CD4-positive, alpha-beta T cell (primary cell): ENCODE data around the gene TEX51. TPM values are rescaled to one million over a fixed set of nuclear protein-coding genes. Genes with fewer than 3 reads are reported as not detected.

Experiments
- ATAC-seq: fragments of 200-7000 bp; cut with Tn5 transposase; one replicate; pipeline ENCODE4 v1.10.0; 2022; ENCODE audit warnings: mild to moderate bottlenecking; ENCODE audit not compliant: poor library complexity
- CTCF ChIA-PET: fragments of 350-600 bp; sonication (Branson Sonifier 250); formaldehyde crosslinking; loops from one replicate; lab custom pipeline; 2021; ENCODE audit warnings: antibody characterized with exemption, inconsistent platforms; lab: Charles Lee
- POLR2A ChIA-PET: fragments of 350-600 bp; sonication (Branson Sonifier 250); formaldehyde crosslinking; loops from one replicate; lab custom pipeline; 2021; ENCODE audit warnings: antibody characterized with exemption, inconsistent platforms; lab: Charles Lee
- DNase-seq, 14 experiments: peaks; one replicate each; pipeline ENCODE4 v3.0.0-alpha.2; 2013 to 2020; ENCODE audit warnings: mixed read lengths in 2 of 14
- H3K27ac ChIP-seq, 2 donors: one replicate each; pipeline versions ENCODE4 v1.5.1 to v1.7.0; 2013; ENCODE audit warnings: low read length in 2 of 2, low read depth in 1 of 2, mild to moderate bottlenecking in 1 of 2
- H3K27me3 ChIP-seq, 2 experiments: 1 replicate in 1 of 2; 2 replicates in 1 of 2; pipeline versions ENCODE4 v1.6.1 to v1.7.0; 2013; ENCODE audit warnings: low read length in 2 of 2, control low read depth in 1 of 2, mild to moderate bottlenecking in 1 of 2, moderate library complexity in 1 of 2; ENCODE audit not compliant: insufficient read depth in 2 of 2, control insufficient read depth in 1 of 2
- H3K36me3 ChIP-seq: one replicate; pipeline ENCODE4 v1.6.1; 2013; ENCODE audit warnings: low read length, control low read depth; ENCODE audit not compliant: insufficient read depth
- H3K4me1 ChIP-seq: one replicate; pipeline ENCODE4 v1.6.1; 2013; ENCODE audit warnings: low read length, control low read depth; ENCODE audit not compliant: insufficient read depth
- H3K4me3 ChIP-seq: one replicate; pipeline ENCODE4 v1.5.1; 2013; ENCODE audit warnings: mild to moderate bottlenecking, low read length, moderate library complexity
- H3K9me3 ChIP-seq, 2 experiments: 1 replicate in 1 of 2; 2 replicates in 1 of 2; pipeline versions ENCODE4 v1.6.1 to v1.7.0; 2013; ENCODE audit warnings: low read length in 2 of 2, mild to moderate bottlenecking in 2 of 2, control low read depth in 1 of 2, moderate library complexity in 1 of 2; ENCODE audit not compliant: control insufficient read depth in 1 of 2, insufficient read depth in 1 of 2
- H3K27ac Mint-ChIP-seq: one replicate; pipeline ENCODE4 v1.8.0; 2020; ENCODE audit warnings: mixed read lengths
- H3K27me3 Mint-ChIP-seq: one replicate; pipeline ENCODE4 v1.8.0; 2021; ENCODE audit warnings: mixed read lengths
- H3K36me3 Mint-ChIP-seq: one replicate; pipeline ENCODE4 v1.8.0; 2021; ENCODE audit warnings: low read depth, mixed read lengths
- H3K4me1 Mint-ChIP-seq: one replicate; pipeline ENCODE4 v1.8.0; 2021; ENCODE audit warnings: low read depth, mixed read lengths
- H3K4me3 Mint-ChIP-seq: one replicate; pipeline ENCODE4 v1.8.0; 2020; ENCODE audit warnings: mild to moderate bottlenecking, mixed read lengths
- H3K9me3 Mint-ChIP-seq: one replicate; pipeline ENCODE4 v1.8.0; 2020; ENCODE audit warnings: mixed read lengths
- intact Hi-C, 2 experiments: fragments of 100-400 bp; cut with DNase I in 1 of 2; cut with micrococcal nuclease in 1 of 2; formaldehyde crosslinking; loops; one replicate each; pipeline versions ENCODE4 v1.15.1 to v1.9.0; 2023 to 2025; cut with DNase I, micrococcal nuclease
- total RNA-seq, 174 experiments: library from RNA in 2 of 174; stranded (reverse) in 2 of 174; gene quantifications; one replicate each; pipeline ENCODE4 v1.2.3 and lab custom pipeline; 2021 to 2026
- TF ChIP-seq, protein P1 (sequence below): fragments of 200-600 bp; IDR thresholded peaks from one replicate; pipeline ENCODE4 v1.8.0; 2022; ENCODE audit warnings: antibody characterized with exemption, mild to moderate bottlenecking

The TEX51 gene
- total RNA-seq, 2 experiments from 2014 or later = not detected

DNA sequence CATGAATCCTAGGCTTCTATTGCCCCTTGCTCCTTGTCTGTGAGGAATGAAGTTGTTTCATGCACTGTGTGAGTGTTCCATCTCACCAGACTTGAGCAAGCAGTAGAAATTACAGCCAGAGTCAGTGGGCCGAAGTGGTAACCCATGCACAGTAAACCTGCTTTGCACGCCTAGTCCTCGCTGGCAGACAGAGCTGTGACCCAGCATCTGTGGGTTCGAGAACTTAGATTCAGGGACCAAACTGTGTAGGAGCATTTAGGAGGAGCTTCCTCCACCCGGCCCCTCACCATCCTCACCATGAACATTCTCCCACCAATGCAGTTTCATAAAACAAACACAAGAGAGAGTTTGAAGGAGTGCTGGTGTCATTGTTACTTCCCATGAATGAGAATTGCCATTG lies 21.6 kb upstream of the TEX51 start:
- ChIA-PET POLR2A (no interaction called here), CTCF (no interaction called here)
- Mint-ChIP-seq H3K36me3 (no peaks in the 10 kb centered on the region), H3K27ac (no peak overlapping the region), H3K9me3 (peaks cover 17% of the 10 kb centered on the region), H3K4me1 (no peaks in the 10 kb centered on the region), H3K4me3 (no peak overlapping the region), H3K27me3 (no peaks in the 10 kb centered on the region)
- TF ChIP-seq, protein P1, sequence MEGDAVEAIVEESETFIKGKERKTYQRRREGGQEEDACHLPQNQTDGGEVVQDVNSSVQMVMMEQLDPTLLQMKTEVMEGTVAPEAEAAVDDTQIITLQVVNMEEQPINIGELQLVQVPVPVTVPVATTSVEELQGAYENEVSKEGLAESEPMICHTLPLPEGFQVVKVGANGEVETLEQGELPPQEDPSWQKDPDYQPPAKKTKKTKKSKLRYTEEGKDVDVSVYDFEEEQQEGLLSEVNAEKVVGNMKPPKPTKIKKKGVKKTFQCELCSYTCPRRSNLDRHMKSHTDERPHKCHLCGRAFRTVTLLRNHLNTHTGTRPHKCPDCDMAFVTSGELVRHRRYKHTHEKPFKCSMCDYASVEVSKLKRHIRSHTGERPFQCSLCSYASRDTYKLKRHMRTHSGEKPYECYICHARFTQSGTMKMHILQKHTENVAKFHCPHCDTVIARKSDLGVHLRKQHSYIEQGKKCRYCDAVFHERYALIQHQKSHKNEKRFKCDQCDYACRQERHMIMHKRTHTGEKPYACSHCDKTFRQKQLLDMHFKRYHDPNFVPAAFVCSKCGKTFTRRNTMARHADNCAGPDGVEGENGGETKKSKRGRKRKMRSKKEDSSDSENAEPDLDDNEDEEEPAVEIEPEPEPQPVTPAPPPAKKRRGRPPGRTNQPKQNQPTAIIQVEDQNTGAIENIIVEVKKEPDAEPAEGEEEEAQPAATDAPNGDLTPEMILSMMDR = no peak
- no peak overlapping the region for H3K27ac ChIP-seq
- DNase-seq = no peak
- H3K27me3 ChIP-seq = no peaks in the 10 kb centered on the region
- H3K4me1 ChIP-seq = no peaks in the 10 kb centered on the region
- ATAC-seq = no peak
- intact Hi-C loops = no loop called here
- no peak overlapping the region for H3K4me3 ChIP-seq
- no peaks in the 10 kb centered on the region for H3K36me3 ChIP-seq
- H3K9me3 ChIP-seq = peaks cover 15 to 31% of the 10 kb centered on the region in 2 experiments

GRCh38 chr2:126877861-126878565 lies 20.7 kb upstream of the TEX51 start:
- intact Hi-C loops = no loop called here
- CTCF ChIA-PET = no interaction called here

DNA sequence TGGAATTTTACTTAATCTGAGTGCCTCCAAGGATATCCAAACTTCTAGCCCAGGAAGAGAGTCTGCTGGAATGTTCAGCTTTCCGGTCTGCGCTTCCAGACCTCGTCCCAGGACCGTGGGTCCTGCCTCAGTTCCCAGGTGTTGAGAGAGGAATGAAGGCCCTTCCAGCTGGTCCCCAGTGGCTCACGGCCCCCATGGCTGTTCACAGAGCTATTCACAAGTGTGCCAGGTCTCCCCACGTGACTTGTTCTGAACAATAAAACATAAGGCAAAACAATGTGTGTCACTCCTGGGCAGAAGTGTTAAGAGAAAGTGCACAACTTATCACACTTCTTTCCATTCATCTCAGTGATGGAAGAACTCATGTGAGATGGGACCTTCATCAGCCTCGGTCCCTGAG lies 20.1 kb upstream of the TEX51 start:
- Histone ChIP-seq H3K36me3 (no peaks in the 10 kb centered on the region), H3K9me3 (peaks cover 15 to 31% of the 10 kb centered on the region in 2 experiments), H3K27ac (no peak overlapping the region), H3K4me3 (no peak overlapping the region), H3K27me3 (no peaks in the 10 kb centered on the region), H3K4me1 (no peaks in the 10 kb centered on the region)
- no peaks in the 10 kb centered on the region for H3K36me3 Mint-ChIP-seq
- POLR2A ChIA-PET = no interaction called here
- no peak for ATAC-seq
- peaks cover 17% of the 10 kb centered on the region for H3K9me3 Mint-ChIP-seq
- H3K4me1 Mint-ChIP-seq = no peaks in the 10 kb centered on the region
- DNase-seq = no peak
- TF ChIP-seq, protein P1 = no peak
- no peak overlapping the region for H3K27ac Mint-ChIP-seq
- intact Hi-C loops = no loop called here
- H3K4me3 Mint-ChIP-seq = no peak overlapping the region
- H3K27me3 Mint-ChIP-seq = no peaks in the 10 kb centered on the region
- CTCF ChIA-PET = no interaction called here

More at GRCh38 chr2:126877861-126878565, 20.7 kb upstream of the TEX51 start:
- Histone ChIP-seq H3K27me3 (no peaks in the 10 kb centered on the region), H3K9me3 (peaks cover 15 to 31% of the 10 kb centered on the region in 2 experiments), H3K36me3 (no peaks in the 10 kb centered on the region), H3K27ac (no peak overlapping the region), H3K4me1 (no peaks in the 10 kb centered on the region), H3K4me3 (no peak overlapping the region)
- POLR2A ChIA-PET = no interaction called here
- Mint-ChIP-seq H3K4me1 (no peaks in the 10 kb centered on the region), H3K9me3 (peaks cover 17% of the 10 kb centered on the region), H3K27me3 (no peaks in the 10 kb centered on the region), H3K36me3 (no peaks in the 10 kb centered on the region), H3K27ac (no peak overlapping the region), H3K4me3 (no peak overlapping the region)
- DNase-seq (no peak), ATAC-seq (no peak)
- TF ChIP-seq, protein P1 = no peak
